NCI-H128 (cell line): ENCODE results near the gene CCDC71L.

Experiments used
- DNase-seq: peaks from one replicate; lab custom pipeline; 2025; ENCODE audit not compliant: unreplicated experiment; lab: John Stamatoyannopoulos, UW

The CCDC71L gene

DNA sequence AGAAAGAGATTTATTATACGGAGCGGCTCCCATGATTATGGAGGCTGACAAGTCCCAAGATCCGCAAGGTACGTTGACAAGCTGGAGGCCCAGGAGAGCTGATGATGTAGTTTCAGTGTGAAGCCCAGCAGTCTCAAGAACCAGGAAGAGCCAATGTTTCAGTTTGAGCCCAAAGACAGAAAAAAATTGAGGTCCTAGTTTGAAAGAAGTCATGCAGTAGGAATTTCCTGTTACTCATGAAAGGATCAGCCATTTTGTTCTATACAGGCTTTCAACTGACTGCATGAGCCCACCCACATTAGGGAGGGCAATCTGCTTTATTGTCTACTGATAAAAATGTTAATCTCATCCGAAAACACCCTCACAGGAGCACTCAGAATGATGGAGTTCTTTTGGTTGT lies 51.5 kb downstream of the CCDC71L start:
- DNase-seq, result no peak

DNA sequence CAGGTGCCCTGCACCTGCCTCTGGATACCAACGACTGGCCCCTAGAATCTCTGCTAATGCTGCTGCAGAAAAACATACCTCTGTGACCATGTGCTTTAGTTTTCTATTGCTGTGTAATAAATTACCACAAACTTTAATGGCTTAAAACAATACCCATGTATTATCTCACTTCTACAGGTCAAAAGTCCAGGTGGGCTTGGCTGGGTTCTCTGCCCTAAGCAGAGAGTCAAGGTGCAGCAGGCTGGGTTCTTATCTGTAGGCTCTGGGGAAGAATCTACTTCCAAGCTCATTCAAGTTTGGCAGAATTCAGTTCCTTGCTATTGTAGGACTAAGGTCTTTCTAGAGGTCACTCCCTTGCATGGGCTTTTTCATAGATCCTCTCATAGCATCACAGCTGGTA lies 52.3 kb downstream of the CCDC71L start:
- no peak for DNase-seq
